ENCODE results near the gene UNC5C. TPM values are rescaled to one million over a fixed set of nuclear protein-coding genes. Genes with fewer than 3 reads are reported as not detected.

The UNC5C gene
- total RNA-seq, 3 donors from 2014 or later = 6.2 to 20.9 (median 6.2) TPM

- TF ChIP-seq POLR2AphosphoS5 (IDR thresholded peaks at IDR 0.05) (no peak), POLR2A (IDR thresholded peaks at IDR 0.05) (no peak), CTCF (IDR thresholded peaks at IDR 0.05) (no peak)
- Histone ChIP-seq H3K4me1 (no peaks in the 10 kb centered on the region), H3K4me3 (no peak overlapping the region), H3K27ac (no peak overlapping the region), H3K27me3 (no peaks in the 10 kb centered on the region), H3K36me3 (no peaks in the 10 kb centered on the region), H3K9me3 (no peaks in the 10 kb centered on the region)
- intact Hi-C loops (cut with DNase I; ENCODE audit: low total_unique reads) = no loop called here
- DNase-seq (ENCODE audit: low spot score in 2 of 2) = no peak
These were observed 91.4 kb downstream of the UNC5C start for GRCh38 chr4:95457353-95457752.

GRCh38 chr4:95450294-95450693 lies 98.5 kb downstream of the UNC5C start:
- H3K27ac ChIP-seq = no peak overlapping the region
- TF ChIP-seq POLR2A (IDR thresholded peaks at IDR 0.05) = no peak
- no peaks in the 10 kb centered on the region for H3K27me3 ChIP-seq
- intact Hi-C loops (cut with DNase I; ENCODE audit: low total_unique reads) = no loop called here
- no peaks in the 10 kb centered on the region for H3K4me1 ChIP-seq
- no peak for DNase-seq (ENCODE audit: low spot score in 2 of 2)
- no peaks in the 10 kb centered on the region for H3K9me3 ChIP-seq
- no peaks in the 10 kb centered on the region for H3K36me3 ChIP-seq
- H3K4me3 ChIP-seq = no peak overlapping the region

GRCh38 chr4:95446173-95446572 lies 102.6 kb downstream of the UNC5C start:
- Histone ChIP-seq H3K9me3 (no peaks in the 10 kb centered on the region), H3K4me3 (no peak overlapping the region), H3K36me3 (no peaks in the 10 kb centered on the region), H3K27me3 (no peaks in the 10 kb centered on the region), H3K4me1 (no peaks in the 10 kb centered on the region), H3K27ac (no peak overlapping the region)
- TF ChIP-seq CTCF (IDR thresholded peaks at IDR 0.05) (no peak), POLR2A (IDR thresholded peaks at IDR 0.05) (no peak), POLR2AphosphoS5 (IDR thresholded peaks at IDR 0.05) (no peak)
- DNase-seq (ENCODE audit: low spot score in 2 of 2) = no peak
- intact Hi-C loops (cut with DNase I; ENCODE audit: low total_unique reads) = no loop called here

GRCh38 chr4:95445251-95445650 lies 103.5 kb downstream of the UNC5C start:
- Histone ChIP-seq H3K36me3 (no peaks in the 10 kb centered on the region), H3K27ac (no peak overlapping the region), H3K9me3 (no peaks in the 10 kb centered on the region), H3K4me1 (no peaks in the 10 kb centered on the region), H3K27me3 (no peaks in the 10 kb centered on the region), H3K4me3 (no peak overlapping the region)
- TF ChIP-seq POLR2A (IDR thresholded peaks at IDR 0.05) (no peak), POLR2AphosphoS5 (IDR thresholded peaks at IDR 0.05) (no peak), CTCF (IDR thresholded peaks at IDR 0.05) (no peak)
- no peak for DNase-seq (ENCODE audit: low spot score in 2 of 2)
- intact Hi-C loops (cut with DNase I; ENCODE audit: low total_unique reads) = no loop called here

- Histone ChIP-seq H3K27me3 (no peaks in the 10 kb centered on the region), H3K4me1 (no peaks in the 10 kb centered on the region), H3K9me3 (no peaks in the 10 kb centered on the region), H3K4me3 (no peak overlapping the region), H3K27ac (no peak overlapping the region), H3K36me3 (no peaks in the 10 kb centered on the region)
- intact Hi-C loops (cut with DNase I; ENCODE audit: low total_unique reads) = no loop called here
- no peak for DNase-seq (ENCODE audit: low spot score in 2 of 2)
- TF ChIP-seq CTCF (IDR thresholded peaks at IDR 0.05) = no peak
- TF ChIP-seq POLR2AphosphoS5 (IDR thresholded peaks at IDR 0.05) = no peak
- no peak for TF ChIP-seq POLR2A (IDR thresholded peaks at IDR 0.05)
These were observed 104.0 kb downstream of the UNC5C start for GRCh38 chr4:95444812-95445211.

GRCh38 chr4:95439896-95440295 lies 108.9 kb downstream of the UNC5C start:
- TF ChIP-seq CTCF (IDR thresholded peaks at IDR 0.05) (no peak), POLR2AphosphoS5 (IDR thresholded peaks at IDR 0.05) (no peak), POLR2A (IDR thresholded peaks at IDR 0.05) (no peak)
- no peaks in the 10 kb centered on the region for H3K36me3 ChIP-seq
- H3K4me3 ChIP-seq = no peak overlapping the region
- no peaks in the 10 kb centered on the region for H3K4me1 ChIP-seq
- no peak for DNase-seq (ENCODE audit: low spot score in 2 of 2)
- intact Hi-C loops (cut with DNase I; ENCODE audit: low total_unique reads) = no loop called here
- H3K9me3 ChIP-seq = no peaks in the 10 kb centered on the region
- H3K27me3 ChIP-seq = no peaks in the 10 kb centered on the region
- no peak overlapping the region for H3K27ac ChIP-seq

Measured in breast epithelium (tissue), 4 donors.